HFF-Myc (cell line): Measurements from ENCODE around the gene SLIT3.
A peak's percentile ranks its signal among the peaks of the same experiment; 100 is the strongest.

Experiments used
- DNase-seq: peaks from one replicate; pipeline ENCODE4 v3.0.0-alpha.2; 2011; ENCODE audit warnings: low read depth; ENCODE audit errors: extremely low read depth
- H3K4me3 ChIP-seq: replicated peaks from 2 replicates; pipeline ENCODE4 v1.5.1; 2011; ENCODE audit warnings: low read depth, mild to moderate bottlenecking, control low read depth, low read length
- CTCF ChIP-seq: IDR thresholded peaks from 2 replicates; pipeline ENCODE4 v1.5.1; 2012; ENCODE audit warnings: mild to moderate bottlenecking, low read depth, low read length, control low read depth; ENCODE audit errors: missing control alignments

Gene SLIT3

GRCh38 chr5:169294621-169295020, 6.3 kb downstream of the SLIT3 start:
- no peak for TF ChIP-seq CTCF
- H3K4me3 ChIP-seq = no peak overlapping the region
- no peak for DNase-seq

GRCh38 chr5:169291877-169292276, 9.1 kb downstream of the SLIT3 start:
- no peak for TF ChIP-seq CTCF
- no peak overlapping the region for H3K4me3 ChIP-seq
- no peak for DNase-seq

- no peak for DNase-seq
- no peak overlapping the region for H3K4me3 ChIP-seq
- no peak for TF ChIP-seq CTCF
These were observed 10.0 kb downstream of the SLIT3 start for GRCh38 chr5:169290895-169291294.

- peak; percentile 12 for TF ChIP-seq CTCF
These were observed 11.4 kb downstream of the SLIT3 start for GRCh38 chr5:169289520-169289919.

GRCh38 chr5:169288066-169288930, 12.6 kb downstream of the SLIT3 start:
- TF ChIP-seq CTCF = no peak
- H3K4me3 ChIP-seq = no peak overlapping the region
- no peak for DNase-seq

More at GRCh38 chr5:169289520-169289919, 11.4 kb downstream of the SLIT3 start:
- no peak for DNase-seq
- H3K4me3 ChIP-seq = no peak overlapping the region

- H3K4me3 ChIP-seq = no peak overlapping the region
- DNase-seq = no peak
- no peak for TF ChIP-seq CTCF
These were observed 13.4 kb downstream of the SLIT3 start for GRCh38 chr5:169287529-169287928.
